Measurements from ENCODE around the gene SCN2B. TPM values are rescaled to one million over a fixed set of nuclear protein-coding genes. Genes with fewer than 3 reads are reported as not detected.

SCN2B gene
- total RNA-seq, 2 experiments from 2014 or later: not detected

- H3K27ac Mint-ChIP-seq: no peak overlapping the region
- H3K27me3 Mint-ChIP-seq: peaks cover 39% of the 10 kb centered on the region
- H3K9me3 Mint-ChIP-seq (ENCODE audit: low read depth): no peaks in the 10 kb centered on the region
- ATAC-seq: no peak
- no peak overlapping the region for H3K4me3 Mint-ChIP-seq
- no peak for DNase-seq
- H3K4me1 Mint-ChIP-seq: peaks cover 2% of the 10 kb centered on the region
- CTCF ChIA-PET: interaction anchor here (1.1 to 2.0 kb wide), 2 partner anchors 12 to 23 kb away, joined by 4 to 6 read pairs; no protein-coding TSS in a partner anchor
- no peaks in the 10 kb centered on the region for H3K36me3 Mint-ChIP-seq
These were observed 8.5 kb downstream of the SCN2B start for GRCh38 chr11:118167906-118168305.

GRCh38 chr11:118167253-118167652, 9.2 kb downstream of the SCN2B start:
- Mint-ChIP-seq H3K27me3 (peaks cover 44% of the 10 kb centered on the region), H3K9me3 (ENCODE audit: low read depth) (no peaks in the 10 kb centered on the region), H3K36me3 (no peaks in the 10 kb centered on the region), H3K4me1 (peaks cover 2% of the 10 kb centered on the region), H3K27ac (no peak overlapping the region), H3K4me3 (no peak overlapping the region)
- CTCF ChIA-PET: interaction anchor here (1.1 to 2.0 kb wide), 2 partner anchors 11 to 23 kb away, joined by 4 to 6 read pairs; no protein-coding TSS in a partner anchor
- no peak for ATAC-seq
- DNase-seq: no peak

GRCh38 chr11:118166641-118167040, 9.8 kb downstream of the SCN2B start:
- H3K9me3 Mint-ChIP-seq (ENCODE audit: low read depth): no peaks in the 10 kb centered on the region
- CTCF ChIA-PET: interaction anchor here (2.0 kb wide), 1 partner anchor 22 kb away, joined by 6 read pairs; no protein-coding TSS in a partner anchor
- peaks cover 47% of the 10 kb centered on the region for H3K27me3 Mint-ChIP-seq

GRCh38 chr11:118164885-118165284, 11.6 kb downstream of the SCN2B start:
- DNase-seq: no peak
- H3K4me1 Mint-ChIP-seq: no peaks in the 10 kb centered on the region
- H3K27me3 Mint-ChIP-seq: peaks cover 50% of the 10 kb centered on the region
- CTCF ChIA-PET: interaction anchor here (0.9 to 2.3 kb wide), 2 partner anchors 8 to 21 kb away, joined by 4 to 7 read pairs; no protein-coding TSS in a partner anchor
- H3K4me3 Mint-ChIP-seq: no peak overlapping the region
- H3K36me3 Mint-ChIP-seq: no peaks in the 10 kb centered on the region
- no peaks in the 10 kb centered on the region for H3K9me3 Mint-ChIP-seq (ENCODE audit: low read depth)
- ATAC-seq: no peak
- no peak overlapping the region for H3K27ac Mint-ChIP-seq

More at GRCh38 chr11:118166641-118167040, 9.8 kb downstream of the SCN2B start:
- ATAC-seq (no peak), DNase-seq (no peak)
- Mint-ChIP-seq H3K4me3 (no peak overlapping the region), H3K36me3 (no peaks in the 10 kb centered on the region), H3K4me1 (peaks cover under 1% of the 10 kb centered on the region), H3K27ac (no peak overlapping the region)

GRCh38 chr11:118163494-118163893, 12.9 kb downstream of the SCN2B start:
- CTCF ChIA-PET: interaction anchor here (2.3 kb wide), 1 partner anchor 19 kb away, joined by 7 read pairs; no protein-coding TSS in a partner anchor

GRCh38 chr11:118162846-118163245, 13.6 kb downstream of the SCN2B start:
- no peaks in the 10 kb centered on the region for H3K4me1 Mint-ChIP-seq
- no peaks in the 10 kb centered on the region for H3K36me3 Mint-ChIP-seq
- DNase-seq (no peak), ATAC-seq (no peak)
- no peak overlapping the region for H3K4me3 Mint-ChIP-seq
- CTCF ChIA-PET: interaction anchor here (2.3 to 8.9 kb wide), 2 partner anchors 9 to 19 kb away, joined by 7 to 88 read pairs; no protein-coding TSS in a partner anchor
- no peak overlapping the region for H3K27ac Mint-ChIP-seq
- H3K9me3 Mint-ChIP-seq (ENCODE audit: low read depth): no peaks in the 10 kb centered on the region
- H3K27me3 Mint-ChIP-seq: peaks cover 52% of the 10 kb centered on the region

More at GRCh38 chr11:118163494-118163893, 12.9 kb downstream of the SCN2B start:
- H3K9me3 Mint-ChIP-seq (ENCODE audit: low read depth): no peaks in the 10 kb centered on the region
- ATAC-seq: no peak
- no peak overlapping the region for H3K27ac Mint-ChIP-seq
- no peaks in the 10 kb centered on the region for H3K36me3 Mint-ChIP-seq
- peaks cover 48% of the 10 kb centered on the region for H3K27me3 Mint-ChIP-seq
- DNase-seq: no peak
- no peaks in the 10 kb centered on the region for H3K4me1 Mint-ChIP-seq
- H3K4me3 Mint-ChIP-seq: no peak overlapping the region

- DNase-seq: no peak
- CTCF ChIA-PET: interaction anchor here (8.9 kb wide), 1 partner anchor 10 kb away, joined by 88 read pairs; no protein-coding TSS in a partner anchor
- Mint-ChIP-seq H3K27ac (no peak overlapping the region), H3K36me3 (no peaks in the 10 kb centered on the region), H3K27me3 (peaks cover 52% of the 10 kb centered on the region), H3K4me3 (no peak overlapping the region), H3K9me3 (ENCODE audit: low read depth) (no peaks in the 10 kb centered on the region), H3K4me1 (peaks cover 3% of the 10 kb centered on the region)
- ATAC-seq: no peak
These were observed 14.7 kb downstream of the SCN2B start for GRCh38 chr11:118161786-118162185.

- ATAC-seq (no peak), DNase-seq (no peak)
- no peak overlapping the region for H3K27ac Mint-ChIP-seq
- H3K4me3 Mint-ChIP-seq: no peak overlapping the region
- H3K27me3 Mint-ChIP-seq: peaks cover 77% of the 10 kb centered on the region
- no peaks in the 10 kb centered on the region for H3K9me3 Mint-ChIP-seq (ENCODE audit: low read depth)
- CTCF ChIA-PET: interaction anchor here (0.7 to 8.9 kb wide), 7 partner anchors 8 to 350 kb away, joined by 3 to 88 read pairs (median 5); no protein-coding TSS in a partner anchor
- no peaks in the 10 kb centered on the region for H3K36me3 Mint-ChIP-seq
- H3K4me1 Mint-ChIP-seq: peaks cover 17% of the 10 kb centered on the region
These were observed 19.1 kb downstream of the SCN2B start for GRCh38 chr11:118157186-118157895.

- Mint-ChIP-seq H3K27me3 (peaks cover 81% of the 10 kb centered on the region), H3K36me3 (no peaks in the 10 kb centered on the region), H3K27ac (no peak overlapping the region), H3K9me3 (ENCODE audit: low read depth) (no peaks in the 10 kb centered on the region), H3K4me1 (peaks cover 18% of the 10 kb centered on the region), H3K4me3 (no peak overlapping the region)
- CTCF ChIA-PET: interaction anchor here (0.7 to 8.9 kb wide), 8 partner anchors 9 to 349 kb away, joined by 3 to 88 read pairs (median 4); no protein-coding TSS in a partner anchor
- peak; percentile 62 for DNase-seq
- peak; percentile 66 for ATAC-seq
These were observed 19.8 kb downstream of the SCN2B start for GRCh38 chr11:118156531-118157185.

GRCh38 chr11:118155776-118156530, 20.5 kb downstream of the SCN2B start:
- no peaks in the 10 kb centered on the region for H3K36me3 Mint-ChIP-seq
- H3K27ac Mint-ChIP-seq: no peak overlapping the region
- H3K27me3 Mint-ChIP-seq: peaks cover 83% of the 10 kb centered on the region
- H3K4me3 Mint-ChIP-seq: no peak overlapping the region
- H3K4me1 Mint-ChIP-seq: peaks cover 20% of the 10 kb centered on the region
- no peaks in the 10 kb centered on the region for H3K9me3 Mint-ChIP-seq (ENCODE audit: low read depth)
- ATAC-seq (no peak), DNase-seq (no peak)
- CTCF ChIA-PET: interaction anchor here (0.6 to 8.9 kb wide), 10 partner anchors 9 to 348 kb away, joined by 3 to 88 read pairs (median 4); no protein-coding TSS in a partner anchor

- peaks cover 93% of the 10 kb centered on the region for H3K27me3 Mint-ChIP-seq
- no peak for ATAC-seq
- H3K4me3 Mint-ChIP-seq: no peak overlapping the region
- no peak for DNase-seq
- H3K4me1 Mint-ChIP-seq: peaks cover 20% of the 10 kb centered on the region
- H3K9me3 Mint-ChIP-seq (ENCODE audit: low read depth): no peaks in the 10 kb centered on the region
- no peaks in the 10 kb centered on the region for H3K36me3 Mint-ChIP-seq
- CTCF ChIA-PET: interaction anchor here (5.4 to 8.9 kb wide), 2 partner anchors 11 to 17 kb away, joined by 44 to 88 read pairs; no protein-coding TSS in a partner anchor
- H3K27ac Mint-ChIP-seq: no peak overlapping the region
These were observed 21.8 kb downstream of the SCN2B start for GRCh38 chr11:118154641-118155040.

GRCh38 chr11:118153976-118154375, 22.5 kb downstream of the SCN2B start:
- Mint-ChIP-seq H3K27ac (no peak overlapping the region), H3K4me3 (no peak overlapping the region)
- CTCF ChIA-PET: interaction anchor here (3.5 to 8.9 kb wide), 3 partner anchors 10 to 18 kb away, joined by 21 to 88 read pairs (median 44); no protein-coding TSS in a partner anchor

More at GRCh38 chr11:118153976-118154375, 22.5 kb downstream of the SCN2B start:
- Mint-ChIP-seq H3K27me3 (peaks cover 92% of the 10 kb centered on the region), H3K36me3 (no peaks in the 10 kb centered on the region), H3K4me1 (peaks cover 20% of the 10 kb centered on the region), H3K9me3 (ENCODE audit: low read depth) (no peaks in the 10 kb centered on the region)
- ATAC-seq: no peak
- no peak for DNase-seq

Data from activated CD8-positive, alpha-beta memory T cell treated with anti-CD3 and anti-CD28 coated beads, Interleukin-2, amount 10 ng/mL, durations not matched to agents 7 days and 5 days (primary cell).